GM12801 (cell line): ENCODE data around the gene ATP8A2.

Source experiments
- TF ChIP-seq, protein P1 (sequence below): IDR thresholded peaks from one replicate; pipeline ENCODE4 v1.5.1; 2011; ENCODE audit warnings: control low read depth; ENCODE audit not compliant: insufficient read length; ENCODE audit errors: extremely low read depth

Gene ATP8A2

GRCh38 chr13:25871389-25872125 lies 499.8 kb downstream of the ATP8A2 start:
- TF ChIP-seq, protein P1, sequence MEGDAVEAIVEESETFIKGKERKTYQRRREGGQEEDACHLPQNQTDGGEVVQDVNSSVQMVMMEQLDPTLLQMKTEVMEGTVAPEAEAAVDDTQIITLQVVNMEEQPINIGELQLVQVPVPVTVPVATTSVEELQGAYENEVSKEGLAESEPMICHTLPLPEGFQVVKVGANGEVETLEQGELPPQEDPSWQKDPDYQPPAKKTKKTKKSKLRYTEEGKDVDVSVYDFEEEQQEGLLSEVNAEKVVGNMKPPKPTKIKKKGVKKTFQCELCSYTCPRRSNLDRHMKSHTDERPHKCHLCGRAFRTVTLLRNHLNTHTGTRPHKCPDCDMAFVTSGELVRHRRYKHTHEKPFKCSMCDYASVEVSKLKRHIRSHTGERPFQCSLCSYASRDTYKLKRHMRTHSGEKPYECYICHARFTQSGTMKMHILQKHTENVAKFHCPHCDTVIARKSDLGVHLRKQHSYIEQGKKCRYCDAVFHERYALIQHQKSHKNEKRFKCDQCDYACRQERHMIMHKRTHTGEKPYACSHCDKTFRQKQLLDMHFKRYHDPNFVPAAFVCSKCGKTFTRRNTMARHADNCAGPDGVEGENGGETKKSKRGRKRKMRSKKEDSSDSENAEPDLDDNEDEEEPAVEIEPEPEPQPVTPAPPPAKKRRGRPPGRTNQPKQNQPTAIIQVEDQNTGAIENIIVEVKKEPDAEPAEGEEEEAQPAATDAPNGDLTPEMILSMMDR, result no peak

DNA sequence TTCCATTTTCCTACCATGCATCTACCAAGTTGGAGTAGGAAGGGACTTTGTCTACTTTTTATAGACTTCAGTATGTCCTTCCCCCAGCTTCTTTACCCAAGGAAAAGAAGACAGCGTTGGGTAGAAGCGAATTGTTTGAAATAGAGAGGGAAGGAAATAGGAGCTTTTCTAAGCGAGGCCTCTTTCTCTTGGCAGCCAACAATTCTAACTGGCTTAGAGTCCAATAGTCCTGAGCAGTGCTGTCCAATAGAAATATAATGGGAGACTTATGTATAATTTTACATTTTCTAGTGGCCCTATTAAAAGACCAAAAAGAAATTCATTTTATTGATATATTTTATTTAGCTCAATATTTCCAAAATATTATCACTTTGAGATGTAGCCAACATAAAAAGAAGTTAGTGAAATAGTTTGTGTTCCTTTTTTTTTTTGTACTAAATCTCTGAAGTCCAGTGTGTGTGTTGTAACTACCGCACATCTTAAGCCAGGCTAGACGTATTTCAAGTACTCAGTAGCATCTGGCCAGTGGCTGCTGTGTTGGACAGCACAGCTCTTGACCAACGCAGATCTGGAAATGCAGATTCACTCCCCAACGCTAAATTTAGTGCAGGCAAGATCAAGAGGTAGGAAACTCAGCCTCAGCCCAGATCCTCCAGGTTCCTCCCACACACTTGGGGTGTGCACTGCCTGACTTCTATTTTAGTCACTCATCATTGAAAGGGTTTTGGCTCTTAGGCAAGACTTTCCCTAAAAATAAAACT lies 500.9 kb downstream of the ATP8A2 start:
- TF ChIP-seq, protein P1, result no peak

- TF ChIP-seq, protein P1, result no peak
Measured at GRCh38 chr13:25873242-25873612, 501.5 kb downstream of the ATP8A2 start.

GRCh38 chr13:25874064-25874737 lies 502.4 kb downstream of the ATP8A2 start:
- TF ChIP-seq, protein P1, result no peak

GRCh38 chr13:25874907-25875306 lies 503.1 kb downstream of the ATP8A2 start:
- TF ChIP-seq, protein P1, result no peak

DNA sequence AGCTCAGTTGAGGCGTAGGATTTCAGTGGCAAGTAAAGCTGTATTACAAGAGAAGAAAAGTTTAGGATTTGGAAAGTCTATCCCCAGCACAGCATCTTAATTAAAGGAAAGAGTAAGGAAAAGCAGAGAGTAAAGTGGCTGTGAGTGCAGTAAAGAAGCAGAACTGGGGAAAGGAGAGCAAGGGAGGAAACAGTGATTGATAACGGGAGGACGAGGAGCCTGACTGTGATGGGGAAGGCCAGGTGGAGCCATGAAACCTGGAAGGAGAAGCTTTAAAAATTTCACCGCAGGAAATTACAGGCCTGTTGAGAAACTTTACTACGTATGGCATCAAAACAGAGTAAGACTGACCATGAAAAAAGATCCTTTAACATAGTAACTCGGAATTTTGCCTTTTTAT lies 504.5 kb downstream of the ATP8A2 start:
- TF ChIP-seq, protein P1, result no peak

GRCh38 chr13:25879466-25879865 lies 507.7 kb downstream of the ATP8A2 start:
- TF ChIP-seq, protein P1, result no peak
